Activated CD4-positive, alpha-beta T cell treated with anti-CD3 and anti-CD28 coated beads, Interleukin-2, amount 50 U/mL, for 16 hours (primary cell): ENCODE data around the gene SMAD6.
"Not testable (repeated sequence)": the region's sequence is repeated elsewhere in the genome, so short reads cannot be mapped to it uniquely, and the experiment has no call there.

ENCODE experiments used
- DNase-seq: peaks from one replicate; pipeline ENCODE4 v3.0.0-alpha.2; 2020

The SMAD6 gene

GRCh38 chr15:66801266-66801665 lies 99.2 kb downstream of the SMAD6 start:
- DNase-seq = no peak

DNA sequence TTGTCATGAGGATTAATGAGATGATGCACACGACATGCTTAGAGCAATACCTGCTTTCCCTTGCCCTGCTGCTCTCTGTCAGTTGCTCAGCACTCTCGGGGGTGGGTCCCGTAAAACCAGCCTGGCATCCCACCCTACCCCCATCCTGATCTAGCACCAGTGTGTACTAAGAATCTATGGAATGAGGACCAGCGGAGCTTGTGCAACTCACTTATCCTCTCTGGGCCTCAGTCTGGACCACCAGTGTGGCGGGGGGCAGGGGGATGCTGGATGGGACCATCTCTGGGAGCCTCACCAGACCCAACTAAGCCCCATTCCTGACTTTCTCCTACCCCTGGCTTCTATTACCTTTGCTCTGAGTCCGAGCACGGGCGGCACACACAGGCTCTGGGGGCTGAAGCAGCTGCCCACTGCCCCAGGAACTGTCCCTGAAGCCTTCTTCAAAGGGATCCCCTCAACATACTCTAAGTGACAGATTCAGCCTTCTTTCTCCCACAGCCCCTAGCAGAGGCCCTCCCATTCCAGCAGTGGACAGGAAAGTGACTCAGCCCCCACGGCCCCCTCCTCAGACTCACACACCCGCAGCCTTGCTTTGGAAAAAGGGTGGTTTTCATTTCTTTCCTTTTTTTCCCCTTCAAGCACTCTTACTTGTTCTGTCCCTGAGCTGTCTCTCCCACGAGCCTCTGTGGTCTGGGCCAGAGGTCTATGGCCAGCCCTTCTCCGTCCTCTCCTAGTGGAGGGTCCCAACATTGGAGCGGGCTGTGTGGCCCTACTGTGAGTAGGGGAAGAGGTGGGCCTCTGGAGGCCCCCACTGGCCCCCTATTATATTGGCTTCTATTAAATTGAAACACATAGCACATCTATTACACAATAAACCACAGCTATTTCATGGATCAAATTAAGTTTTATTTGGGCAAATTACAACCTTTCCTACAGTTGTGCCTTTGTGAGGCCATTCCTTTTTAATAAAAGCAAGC lies 100.3 kb downstream of the SMAD6 start:
- DNase-seq = no peak

- DNase-seq = no peak
Measured at GRCh38 chr15:66803182-66803729, 101.2 kb downstream of the SMAD6 start.

GRCh38 chr15:66803749-66804148 lies 101.7 kb downstream of the SMAD6 start:
- DNase-seq = no peak

DNA sequence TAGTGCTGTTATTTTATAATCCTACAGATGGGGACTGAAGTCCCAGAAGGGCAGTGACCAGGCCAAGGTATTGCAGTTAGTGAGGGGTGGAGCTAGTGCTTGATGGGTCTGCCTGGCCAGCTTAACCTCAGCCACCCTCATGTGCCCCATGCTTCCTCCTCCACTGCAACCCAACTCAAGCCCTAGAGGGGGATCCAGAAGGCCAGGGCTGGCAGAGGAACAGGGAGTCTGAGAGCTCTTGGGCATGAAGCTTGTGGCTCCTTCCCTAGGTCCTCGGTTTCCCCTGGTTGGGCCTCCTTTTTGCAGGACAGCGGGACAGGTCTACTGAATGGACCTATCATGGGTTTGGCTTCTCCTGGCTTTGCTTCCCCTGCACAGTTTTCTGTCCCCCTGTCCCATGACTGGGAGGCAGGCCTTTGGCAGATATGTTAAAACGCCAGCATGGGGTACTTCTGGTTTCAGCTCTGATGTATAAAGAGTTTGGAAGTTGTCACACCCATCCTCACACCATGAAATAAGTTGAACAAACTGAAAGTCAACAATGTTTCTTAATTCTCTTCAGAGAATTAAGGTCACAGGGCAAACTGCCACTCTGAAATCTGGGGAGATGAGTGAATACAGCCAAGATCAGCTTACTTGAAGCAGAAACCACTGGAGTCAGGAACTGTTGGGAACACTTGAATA lies 103.3 kb downstream of the SMAD6 start:
- no peak for DNase-seq

DNA sequence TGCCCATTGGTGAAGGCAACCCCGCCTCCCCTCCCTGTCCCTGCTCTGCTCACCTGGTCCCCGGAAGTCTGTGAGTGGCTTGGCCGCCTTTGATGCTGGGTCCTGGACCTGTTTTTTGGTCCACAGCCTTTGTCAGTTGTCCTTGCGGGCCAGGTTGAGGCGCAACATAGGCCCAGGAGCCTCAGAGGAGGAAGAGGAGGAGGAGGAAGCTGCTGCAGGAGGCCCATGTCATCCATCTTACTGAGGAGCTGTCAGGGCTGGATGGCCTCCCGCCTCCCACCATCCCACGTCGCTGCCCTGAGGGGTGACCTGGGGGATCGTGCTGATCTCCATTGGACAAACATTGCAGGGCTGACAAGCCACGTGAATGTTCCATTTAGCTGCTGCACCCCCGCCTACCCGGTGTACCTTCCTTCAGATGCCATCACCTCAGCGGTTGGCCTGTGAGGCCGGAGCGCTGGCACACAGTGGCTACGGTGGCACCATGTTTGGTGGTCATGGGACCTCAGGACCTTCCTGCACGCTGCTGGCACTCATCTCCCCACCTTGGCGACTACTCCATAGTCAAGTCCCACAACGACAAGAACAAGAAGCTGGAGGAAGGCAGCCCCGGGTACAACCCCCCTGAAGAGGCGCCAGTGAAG lies 106.3 kb downstream of the SMAD6 start:
- no peak for DNase-seq

- no peak for DNase-seq
Measured at GRCh38 chr15:66809664-66810063, 107.6 kb downstream of the SMAD6 start.

DNA sequence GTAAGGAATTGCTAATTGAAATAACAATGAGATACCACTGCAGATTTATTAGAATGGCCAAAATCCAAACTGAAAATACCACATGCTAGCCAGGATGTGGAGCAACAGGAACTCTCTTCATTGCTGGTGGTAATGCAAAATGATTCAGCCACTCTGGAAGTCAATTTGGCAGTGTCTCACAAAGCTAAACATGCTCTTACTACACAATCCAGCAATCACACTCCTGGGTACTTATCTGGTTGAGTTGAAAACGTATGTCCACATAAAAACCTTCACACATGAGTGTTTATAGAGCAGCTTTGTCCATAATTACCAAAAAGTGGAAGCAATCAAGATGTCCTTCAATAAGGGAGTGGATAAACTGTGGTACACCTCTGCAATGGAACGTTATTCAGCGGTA lies 113.3 kb downstream of the SMAD6 start:
- no peak for DNase-seq

- no peak for DNase-seq
Measured at GRCh38 chr15:66816201-66816600, 114.2 kb downstream of the SMAD6 start.

DNA sequence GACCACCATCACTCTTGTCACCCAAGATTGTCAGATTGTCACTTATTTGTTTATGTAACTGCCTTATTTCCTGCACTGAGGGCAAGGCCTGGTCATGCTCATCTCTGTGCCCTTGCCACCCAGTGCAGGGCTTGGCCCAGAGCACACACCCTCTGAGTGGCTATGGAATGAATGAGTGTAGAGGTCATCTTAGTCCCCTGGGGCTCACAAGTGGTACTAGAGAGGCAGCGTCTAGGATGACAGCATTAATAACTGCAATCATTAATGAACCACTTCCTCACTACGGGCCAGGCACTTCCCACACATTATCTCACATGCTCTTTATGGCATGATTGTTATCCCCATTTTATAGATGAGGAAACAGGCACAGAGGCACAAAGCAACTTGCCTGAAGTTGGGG lies 117.0 kb downstream of the SMAD6 start:
- DNase-seq = no peak

DNA sequence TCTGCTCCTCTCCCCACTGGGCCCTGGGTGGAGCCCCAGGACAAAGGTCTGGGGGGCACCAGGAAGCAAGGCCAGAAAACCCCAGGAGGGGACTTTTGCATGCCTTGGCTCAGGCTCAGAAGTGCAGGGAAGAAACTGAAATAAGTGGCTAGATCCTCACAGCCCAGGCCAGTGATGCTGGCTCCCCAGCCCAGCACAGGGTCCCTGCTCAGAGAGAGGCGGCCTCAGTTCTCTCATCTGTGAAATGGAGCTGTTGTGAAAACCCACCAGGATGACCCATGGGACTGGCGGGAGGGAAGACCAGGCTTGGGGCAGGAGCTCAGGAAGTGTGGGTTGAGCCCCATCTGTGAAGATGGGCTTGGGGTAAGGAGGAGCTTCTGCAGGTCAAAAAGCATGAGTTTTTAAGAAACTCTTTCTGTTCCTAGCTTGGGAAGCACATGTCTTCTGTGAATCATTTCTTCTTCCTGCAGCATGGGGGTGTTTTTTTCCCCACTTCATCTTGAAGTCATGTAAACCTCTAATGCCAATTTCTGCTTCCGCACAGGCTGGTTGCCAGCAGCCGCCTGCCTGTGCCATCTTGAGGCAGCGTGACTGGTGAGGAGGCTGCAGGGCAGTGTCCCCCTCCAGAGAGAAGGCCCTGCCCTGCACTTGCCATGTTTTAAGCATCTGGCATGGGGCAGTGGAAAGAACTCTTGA lies 118.6 kb downstream of the SMAD6 start:
- no peak for DNase-seq

GRCh38 chr15:66821307-66821706 lies 119.3 kb downstream of the SMAD6 start:
- no peak for DNase-seq

DNA sequence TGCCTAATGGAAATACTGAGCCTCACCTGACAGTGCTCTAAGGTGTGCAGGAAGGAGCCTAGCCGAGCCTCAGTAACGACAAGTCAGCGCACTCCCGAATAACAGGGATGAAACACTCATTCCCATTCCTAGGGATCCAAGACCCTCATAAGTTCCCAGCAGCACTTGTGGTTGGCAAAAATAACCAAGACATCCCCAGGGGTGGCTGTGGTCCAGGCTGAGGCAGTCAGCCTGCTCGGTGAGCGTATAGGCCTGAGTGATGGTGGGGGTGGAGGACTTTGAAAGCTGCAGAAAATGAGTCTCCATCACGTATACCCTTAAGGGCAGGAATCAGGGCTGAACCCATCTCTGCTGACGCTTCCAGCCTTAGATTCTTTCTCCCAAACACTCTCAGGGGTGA lies 120.1 kb downstream of the SMAD6 start:
- DNase-seq = no peak

DNA sequence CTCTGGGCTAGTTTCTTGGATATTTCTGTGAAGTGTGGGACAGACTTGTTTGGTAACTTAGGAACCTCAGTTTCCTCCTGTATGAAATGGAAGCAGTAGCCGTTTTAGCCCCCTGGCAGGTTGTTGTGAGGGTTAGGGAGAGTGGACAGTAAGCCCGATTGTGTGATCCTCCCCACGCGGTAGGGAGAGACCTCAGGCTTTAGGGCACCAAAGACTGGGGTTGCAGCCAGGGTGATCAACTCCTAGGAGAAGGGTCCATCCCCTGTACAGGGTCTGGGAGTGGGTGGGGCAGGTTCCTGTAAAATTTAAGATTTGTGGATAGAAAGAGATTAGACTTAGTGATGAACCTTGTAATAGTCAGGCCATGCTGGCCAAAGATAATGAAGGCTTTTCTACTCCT lies 120.5 kb downstream of the SMAD6 start:
- no peak for DNase-seq

DNA sequence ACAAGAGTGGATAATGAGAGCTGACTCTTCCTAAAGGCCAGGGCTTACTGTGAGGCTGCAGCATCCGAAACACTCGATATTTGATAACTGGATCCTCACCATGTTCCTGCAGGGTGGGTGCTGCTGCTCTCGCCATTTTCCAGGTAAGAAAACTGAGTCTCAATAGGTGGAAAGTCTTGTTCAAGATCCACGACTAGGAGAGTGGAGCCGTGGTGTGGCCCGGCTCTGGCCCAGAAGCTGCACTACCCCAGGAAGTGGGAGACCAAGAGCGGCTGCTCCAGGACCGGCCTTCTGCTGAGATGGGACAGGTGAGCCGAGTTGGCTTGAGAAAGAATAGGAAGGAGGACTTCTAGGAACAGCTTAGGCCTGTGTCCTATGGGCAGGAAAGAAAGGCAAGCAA lies 121.6 kb downstream of the SMAD6 start:
- DNase-seq = no peak

DNA sequence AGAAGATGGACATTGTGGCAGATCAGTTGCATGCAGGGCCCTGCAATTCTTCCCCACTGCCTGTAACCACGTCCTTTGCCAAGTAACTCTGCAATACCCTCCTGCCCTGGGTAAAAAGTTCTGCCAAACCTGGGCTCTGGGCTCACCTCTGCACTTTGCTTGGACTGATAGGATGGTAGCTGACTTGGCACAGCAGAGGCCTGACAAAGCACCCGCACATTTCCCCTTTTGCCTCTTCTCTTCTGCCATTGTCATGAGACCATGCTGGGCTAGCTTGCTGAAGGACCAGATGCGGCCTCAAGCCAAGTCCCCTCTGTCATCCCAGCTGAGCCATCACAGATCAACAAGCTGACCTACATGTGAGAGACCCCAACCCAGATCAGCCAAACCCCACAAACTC lies 122.4 kb downstream of the SMAD6 start:
- no peak for DNase-seq

GRCh38 chr15:66825139-66825538 lies 123.1 kb downstream of the SMAD6 start:
- DNase-seq = no peak

DNA sequence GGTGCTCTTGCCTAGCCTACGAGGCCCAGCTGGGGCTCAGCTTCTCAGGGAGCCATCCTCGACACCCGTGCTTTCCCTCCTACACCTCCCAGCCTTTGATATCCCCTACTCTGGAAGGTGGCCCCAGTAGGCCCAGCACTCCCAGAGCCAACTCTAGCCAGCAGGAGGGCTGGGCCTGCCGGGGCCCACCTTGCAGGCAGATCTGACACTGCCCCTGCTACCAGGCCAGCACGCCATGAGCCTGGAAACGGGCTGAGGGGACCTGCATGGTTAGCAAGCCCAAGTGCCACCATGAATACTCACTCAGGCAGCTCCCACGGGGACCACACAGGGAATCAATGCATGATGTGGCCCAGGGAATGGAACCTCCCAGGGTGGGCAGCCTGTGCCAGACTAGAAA lies 123.7 kb downstream of the SMAD6 start:
- no peak for DNase-seq

GRCh38 chr15:66826507-66826906 lies 124.5 kb downstream of the SMAD6 start:
- DNase-seq = no peak

GRCh38 chr15:66827039-66827697 lies 125.1 kb downstream of the SMAD6 start:
- DNase-seq = no peak

- no peak for DNase-seq
Measured at GRCh38 chr15:66827698-66828055, 125.6 kb downstream of the SMAD6 start.

- DNase-seq = not testable (repeated sequence)
Measured at GRCh38 chr15:66828817-66829541, 126.9 kb downstream of the SMAD6 start.
